K562 (cell line): Measurements from ENCODE around the gene CIAO3. TPM values are rescaled to one million over a fixed set of nuclear protein-coding genes. Genes with fewer than 3 reads are reported as not detected.

ENCODE experiments used
- ARID3A ChIP-seq: IDR thresholded peaks from 2 replicates; pipeline ENCODE4 v1.6.1; 2012; ENCODE audit warnings: low read depth, low read length, improper control_type of control experiment, borderline replicate concordance
- ATF2 ChIP-seq: sonication (generic); formaldehyde crosslinking; IDR thresholded peaks from 2 replicates; pipeline ENCODE4 v1.8.1; 2022; ENCODE audit warnings: missing genetic modification reagents
- GTF3C2 ChIP-seq: IDR thresholded peaks from 3 replicates; pipeline ENCODE4 v1.6.1; 2011; ENCODE audit warnings: borderline replicate concordance, mild to moderate bottlenecking, moderate library complexity; ENCODE audit not compliant: insufficient read length; ENCODE audit errors: extremely low read depth
- NONO ChIP-seq, 2 experiments: fragments of 200-400 bp in 1 of 2; fragments of 450-650 bp in 1 of 2; formaldehyde crosslinking in 1 of 2; IDR thresholded peaks; 2 replicates each; pipeline ENCODE4 v1.6.1; 2017; ENCODE audit warnings: low read depth in 2 of 2, mild to moderate bottlenecking in 2 of 2, moderate library complexity in 2 of 2, low read length in 1 of 2
- RERE ChIP-seq: sonication (generic); formaldehyde crosslinking; IDR thresholded peaks from 2 replicates; pipeline ENCODE4 v1.8.0; 2023; ENCODE audit warnings: missing genetic modification reagents, mild to moderate bottlenecking, borderline replicate concordance
- TAF1 ChIP-seq: IDR thresholded peaks from 2 replicates; pipeline ENCODE4 v1.6.1; 2011; ENCODE audit warnings: mild to moderate bottlenecking, low read length, moderate library complexity; ENCODE audit not compliant: insufficient read depth, control insufficient read depth, severe bottlenecking; ENCODE audit errors: extremely low read depth
- THRA ChIP-seq: fragments of 450-650 bp; IDR thresholded peaks from 2 replicates; pipeline ENCODE4 v1.6.1; 2017; ENCODE audit warnings: mild to moderate bottlenecking, moderate library complexity
- ZBTB17 ChIP-seq: fragments of 450-650 bp; formaldehyde crosslinking; IDR thresholded peaks from 2 replicates; pipeline ENCODE4 v1.4.0; 2020; ENCODE audit warnings: mild to moderate bottlenecking
- ZNF551 ChIP-seq: fragments of 250-450 bp; sonication (Bioruptor Pico); IDR thresholded peaks from 2 replicates; pipeline ENCODE4 v1.5.0; 2021; ENCODE audit warnings: mild to moderate bottlenecking, moderate library complexity
- ZNF717 ChIP-seq: fragments of 250-450 bp; sonication (Bioruptor Pico); IDR thresholded peaks from 2 replicates; pipeline ENCODE4 v1.5.0; 2021
- polyA plus RNA-seq, 8 experiments: library from polyadenylated mRNA; depleted of rRNA in 4 of 8; stranded (reverse) in 5 of 8; unstranded in 3 of 8; fragments of >200 nt; fragmentation: Nextera tagmentation in 2 of 8; fragmentation: Illumina TruSeq in 1 of 8; extraction: Ambion mirVana in 2 of 8; extraction: Trizol in 1 of 8; gene quantifications; 2 replicates each; pipeline versions ENCODE4 v1.2.1 to v1.2.3, GENCODE V29; 2011 to 2014; ENCODE audit warnings: inconsistent platforms in 1 of 8, missing spikeins in 1 of 8
- total RNA-seq, 7 experiments: library from RNA; depleted of rRNA in 6 of 7; stranded (reverse); fragments of >200 nt in 6 of 7; fragmentation: Illumina TruSeq in 2 of 7; extraction: Trizol in 2 of 7; gene quantifications; 2 replicates each; pipeline versions ENCODE4 v1.2.1 to v1.2.3, GENCODE V29; 2011 to 2021; ENCODE audit warnings: low replicate concordance in 1 of 7

The CIAO3 gene
- total and polyA plus RNA-seq, 9 of the 15 experiments (the other 6 are each of a cell fraction or from before 2014, with no cell fraction given), result 2.2 to 35.6 (median 18.7) TPM

- no peak for TF ChIP-seq TAF1
- no peak for TF ChIP-seq ARID3A
- TF ChIP-seq RERE, result no peak
- TF ChIP-seq ZNF551 (CRISPR knock-in tag), result no peak
- TF ChIP-seq ZBTB17, result no peak
- TF ChIP-seq THRA, result no peak
- TF ChIP-seq GTF3C2, result no peak
- no peak for TF ChIP-seq ZNF717 (CRISPR knock-in tag)
- TF ChIP-seq ATF2, result no peak
- TF ChIP-seq NONO (IDR thresholded peaks at IDR 0.05; ENCODE audit: low read depth in 2 of 2, low read length in 1 of 2), result peak in 1 of 2 experiments; percentile 26; a peak in 1 of 4 replicates
Observed at GRCh38 chr16:715477-716199, 25.2 kb downstream of the CIAO3 start (continued).
